MM.1S (cell line): ENCODE results near the gene ADCY3.
A peak's percentile ranks its signal among the peaks of the same experiment; 100 is the strongest.

Source experiments
- DNase-seq: peaks from one replicate; pipeline ENCODE4 v3.0.0-alpha.2; 2015
- H2AFZ ChIP-seq: fragments of 300-600 bp; sonication (generic); 2 replicates; pipeline ENCODE4 v1.6.0; 2016; ENCODE audit warnings: antibody characterized with exemption, low read length
- H3F3A ChIP-seq: fragments of 300-600 bp; sonication (generic); 2 replicates; pipeline ENCODE4 v1.6.1; 2016; ENCODE audit warnings: mild to moderate bottlenecking, antibody characterized with exemption, low read length, moderate library complexity, mixed read lengths; ENCODE audit not compliant: insufficient read depth
- H3K27ac ChIP-seq: fragments of 300-600 bp; sonication (generic); 2 replicates; pipeline ENCODE4 v1.5.1; 2016; ENCODE audit warnings: mild to moderate bottlenecking, low read length
- H3K27me3 ChIP-seq: fragments of 300-600 bp; sonication (generic); replicated peaks from 2 replicates; pipeline ENCODE4 v1.6.0; 2016; ENCODE audit warnings: low read length; ENCODE audit not compliant: insufficient read depth
- H3K36me3 ChIP-seq: fragments of 300-600 bp; sonication (generic); replicated peaks from 2 replicates; pipeline ENCODE4 v1.6.1; 2016; ENCODE audit warnings: mild to moderate bottlenecking, low read length, mixed read lengths; ENCODE audit not compliant: insufficient read depth
- H3K4me1 ChIP-seq: fragments of 300-600 bp; sonication (generic); 2 replicates; pipeline ENCODE4 v1.6.1; 2016; ENCODE audit warnings: low read length, mixed read lengths
- H3K4me2 ChIP-seq: fragments of 300-600 bp; sonication (generic); 2 replicates; pipeline ENCODE4 v1.6.0; 2016; ENCODE audit warnings: low read depth, low read length
- H3K4me3 ChIP-seq: fragments of 300-600 bp; sonication (generic); 2 replicates; pipeline ENCODE4 v1.5.1; 2016; ENCODE audit warnings: low read length, mixed read lengths
- H3K79me2 ChIP-seq: fragments of 300-600 bp; sonication (generic); 2 replicates; pipeline ENCODE4 v1.6.1; 2016; ENCODE audit warnings: mixed run types, low read length, mixed read lengths
- H3K9ac ChIP-seq: fragments of 300-600 bp; sonication (generic); 2 replicates; pipeline ENCODE4 v1.6.1; 2016; ENCODE audit warnings: low read length, mixed read lengths
- H3K9me2 ChIP-seq: fragments of 300-600 bp; sonication (generic); replicated peaks from 2 replicates; pipeline ENCODE4 v1.6.1; 2016; ENCODE audit warnings: mild to moderate bottlenecking, low read length, mixed read lengths; ENCODE audit not compliant: insufficient read depth
- H3K9me3 ChIP-seq: fragments of 300-600 bp; sonication (generic); replicated peaks from 2 replicates; pipeline ENCODE4 v1.6.1; 2016; ENCODE audit warnings: mild to moderate bottlenecking, low read length, mixed read lengths; ENCODE audit not compliant: insufficient read depth
- H4K20me1 ChIP-seq: fragments of 300-600 bp; sonication (generic); 2 replicates; pipeline ENCODE4 v1.6.1; 2016; ENCODE audit warnings: mild to moderate bottlenecking, low read length, moderate library complexity, mixed read lengths; ENCODE audit not compliant: insufficient read depth
- EZH2 ChIP-seq: fragments of 300-600 bp; sonication (generic); optimal IDR thresholded peaks from 2 replicates; pipeline ENCODE3; 2017; ENCODE audit warnings: low read depth, mild to moderate bottlenecking, antibody characterized with exemption, low read length, mixed read lengths
- EZH2phosphoT487 ChIP-seq: fragments of 300-600 bp; sonication (generic); IDR thresholded peaks from 2 replicates; pipeline ENCODE4 v1.6.1; 2018; ENCODE audit warnings: antibody characterized with exemption, low read length
- TF ChIP-seq, protein P1 (sequence below): fragments of 300-600 bp; sonication (generic); IDR thresholded peaks from 2 replicates; pipeline ENCODE4 v1.5.1; 2016; ENCODE audit warnings: antibody characterized with exemption, low read length, mixed read lengths

ADCY3 gene

DNA sequence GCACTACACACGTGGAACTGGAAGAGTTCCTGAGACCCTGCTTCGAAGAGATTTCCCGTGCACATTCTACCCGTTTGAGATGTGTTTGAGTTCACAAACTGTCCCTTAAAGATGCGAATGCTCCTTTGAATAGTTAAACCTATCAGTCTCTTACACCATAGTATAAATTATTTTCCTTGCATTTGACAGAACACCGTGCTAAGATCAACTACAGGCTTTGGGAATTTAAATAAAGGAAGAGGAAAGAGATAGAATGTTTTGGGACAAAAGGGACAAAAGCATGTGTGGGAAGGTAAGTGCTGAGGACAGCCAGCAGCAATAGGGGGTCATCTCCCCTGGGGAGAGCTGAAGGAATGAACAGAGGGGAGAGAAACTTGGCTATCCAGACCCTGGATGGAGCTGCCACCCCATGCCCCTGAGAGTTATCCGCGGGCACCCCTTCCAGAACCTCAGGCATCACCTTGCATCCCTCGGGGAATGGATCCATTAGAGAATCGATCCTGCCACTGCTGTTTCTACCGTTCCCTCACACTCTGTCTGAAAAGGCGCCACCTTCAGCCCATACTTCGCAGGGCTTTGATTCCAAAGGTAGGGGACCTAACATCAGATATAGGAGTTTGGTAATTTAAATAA lies 888 bp upstream of the ADCY3 start:
- peak overlapping the region; percentile 26; the same call in 1 of the 2 replicates for H3K27ac ChIP-seq
- H3K79me2 ChIP-seq = peaks cover 36% of the 10 kb centered on the region
- H3K9me2 ChIP-seq = no peaks in the 10 kb centered on the region
- H3F3A ChIP-seq = peaks cover 14% of the 10 kb centered on the region
- H3K36me3 ChIP-seq = no peaks in the 10 kb centered on the region; the same call in none of the 2 replicates
- peak; percentile 58 for DNase-seq
- H3K4me3 ChIP-seq = peak overlapping the region; percentile 68
- peaks cover 14% of the 10 kb centered on the region; the same call in 1 of the 2 replicates for H4K20me1 ChIP-seq
- TF ChIP-seq, protein P1, sequence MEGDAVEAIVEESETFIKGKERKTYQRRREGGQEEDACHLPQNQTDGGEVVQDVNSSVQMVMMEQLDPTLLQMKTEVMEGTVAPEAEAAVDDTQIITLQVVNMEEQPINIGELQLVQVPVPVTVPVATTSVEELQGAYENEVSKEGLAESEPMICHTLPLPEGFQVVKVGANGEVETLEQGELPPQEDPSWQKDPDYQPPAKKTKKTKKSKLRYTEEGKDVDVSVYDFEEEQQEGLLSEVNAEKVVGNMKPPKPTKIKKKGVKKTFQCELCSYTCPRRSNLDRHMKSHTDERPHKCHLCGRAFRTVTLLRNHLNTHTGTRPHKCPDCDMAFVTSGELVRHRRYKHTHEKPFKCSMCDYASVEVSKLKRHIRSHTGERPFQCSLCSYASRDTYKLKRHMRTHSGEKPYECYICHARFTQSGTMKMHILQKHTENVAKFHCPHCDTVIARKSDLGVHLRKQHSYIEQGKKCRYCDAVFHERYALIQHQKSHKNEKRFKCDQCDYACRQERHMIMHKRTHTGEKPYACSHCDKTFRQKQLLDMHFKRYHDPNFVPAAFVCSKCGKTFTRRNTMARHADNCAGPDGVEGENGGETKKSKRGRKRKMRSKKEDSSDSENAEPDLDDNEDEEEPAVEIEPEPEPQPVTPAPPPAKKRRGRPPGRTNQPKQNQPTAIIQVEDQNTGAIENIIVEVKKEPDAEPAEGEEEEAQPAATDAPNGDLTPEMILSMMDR = peak; percentile 65
- TF ChIP-seq EZH2phosphoT487 (no peak), EZH2 (no peak)
- no peaks in the 10 kb centered on the region for H3K27me3 ChIP-seq
- peak overlapping the region; percentile 56 for H3K9ac ChIP-seq
- H3K4me1 ChIP-seq = peaks cover 16% of the 10 kb centered on the region
- H2AFZ ChIP-seq = peak overlapping the region; percentile 85
- no peaks in the 10 kb centered on the region for H3K9me3 ChIP-seq
- peak overlapping the region; percentile 72 for H3K4me2 ChIP-seq

DNA sequence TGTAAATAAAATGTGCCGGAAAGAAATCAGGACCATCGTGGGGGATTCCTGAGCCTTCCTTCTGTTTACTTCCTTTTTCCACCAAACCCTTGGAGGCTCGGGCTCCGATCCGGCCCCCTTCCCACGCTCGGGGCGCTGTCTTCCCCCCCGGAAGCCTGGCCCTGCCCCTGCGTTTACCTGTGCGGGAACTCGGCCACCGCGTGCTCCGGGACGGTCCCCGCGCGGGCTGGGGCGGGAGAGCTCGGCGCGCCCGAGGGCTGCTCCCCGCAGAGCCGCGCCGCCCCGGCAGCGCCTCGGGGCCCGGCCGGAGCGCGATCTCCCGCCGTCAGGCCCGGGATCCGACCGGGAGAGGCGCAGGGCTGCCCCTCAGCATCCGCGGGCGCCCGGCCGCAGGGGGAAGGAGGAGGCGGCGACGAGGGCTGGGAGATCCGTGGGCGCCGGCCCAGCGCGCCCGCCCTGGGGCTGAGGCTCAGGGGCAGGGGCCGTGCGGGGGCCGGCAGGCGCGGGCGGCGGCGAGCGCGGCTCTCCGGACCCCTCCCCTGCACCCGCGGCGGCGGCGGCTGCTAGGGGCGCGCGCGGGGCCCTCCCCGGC lies 435 bp downstream of the ADCY3 start:
- no peak for TF ChIP-seq EZH2
- TF ChIP-seq, protein P1 = no peak
- no peak for TF ChIP-seq EZH2phosphoT487
- Histone ChIP-seq H4K20me1 (peaks cover 14% of the 10 kb centered on the region; the same call in 1 of the 2 replicates), H3K27ac (peak overlapping the region; percentile 60; the same call in 1 of the 2 replicates), H3K79me2 (peaks cover 49% of the 10 kb centered on the region), H3K4me2 (peak overlapping the region; percentile 96), H3K27me3 (no peaks in the 10 kb centered on the region), H3K9me2 (no peaks in the 10 kb centered on the region), H3F3A (peaks cover 14% of the 10 kb centered on the region), H3K4me1 (peaks cover 16% of the 10 kb centered on the region), H3K9ac (peak overlapping the region; percentile 77), H3K9me3 (no peaks in the 10 kb centered on the region), H3K4me3 (peak overlapping the region; percentile 75), H3K36me3 (no peaks in the 10 kb centered on the region; the same call in none of the 2 replicates), H2AFZ (peak overlapping the region; percentile 64)
- no peak for DNase-seq

DNA sequence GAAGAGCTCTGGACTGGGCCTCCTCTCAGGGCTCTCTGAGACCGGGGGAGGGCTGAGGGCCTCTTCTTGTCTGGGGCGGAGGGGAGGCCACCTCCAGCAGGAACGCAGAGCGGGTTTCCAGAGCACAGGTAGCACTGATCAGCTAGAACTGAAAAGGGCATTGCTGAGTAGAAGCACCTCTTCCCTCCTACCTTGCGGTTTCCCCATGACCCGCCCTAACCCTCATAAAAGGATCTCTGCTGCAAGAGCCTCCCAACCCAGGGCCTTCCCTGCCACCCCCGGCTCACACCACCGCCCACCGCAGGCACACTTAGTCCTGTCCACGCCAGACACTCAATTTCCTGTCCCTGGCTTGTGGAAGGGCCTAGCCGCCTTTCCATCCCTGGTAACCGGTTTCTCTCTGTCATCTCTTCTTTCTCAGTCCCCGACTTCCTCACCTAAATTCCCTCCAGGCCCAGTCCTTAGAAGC lies 966 bp downstream of the ADCY3 start:
- DNase-seq = peak; percentile 85
- H3K79me2 ChIP-seq = peaks cover 54% of the 10 kb centered on the region
- H2AFZ ChIP-seq = peak overlapping the region; percentile 64
- TF ChIP-seq, protein P1 = no peak
- TF ChIP-seq EZH2phosphoT487 (no peak), EZH2 (no peak)
- no peaks in the 10 kb centered on the region for H3K9me2 ChIP-seq
- no peaks in the 10 kb centered on the region for H3K9me3 ChIP-seq
- H3K4me1 ChIP-seq = peaks cover 16% of the 10 kb centered on the region
- H3K4me2 ChIP-seq = peak overlapping the region; percentile 96
- H3K36me3 ChIP-seq = no peaks in the 10 kb centered on the region; the same call in none of the 2 replicates
- H3K4me3 ChIP-seq = peak overlapping the region; percentile 75
- peak overlapping the region; percentile 60; the same call in 1 of the 2 replicates for H3K27ac ChIP-seq
- H3K9ac ChIP-seq = peak overlapping the region; percentile 77
- no peaks in the 10 kb centered on the region for H3K27me3 ChIP-seq
- peaks cover 14% of the 10 kb centered on the region for H3F3A ChIP-seq
- H4K20me1 ChIP-seq = peaks cover 14% of the 10 kb centered on the region; the same call in 1 of the 2 replicates
